ENCODE measurements around the gene TBC1D10A. TPM values are rescaled to one million over a fixed set of nuclear protein-coding genes. Genes with fewer than 3 reads are reported as not detected.

The TBC1D10A gene
- total RNA-seq, 2 experiments from 2014 or later, result 32.2 to 48.1 TPM

DNA sequence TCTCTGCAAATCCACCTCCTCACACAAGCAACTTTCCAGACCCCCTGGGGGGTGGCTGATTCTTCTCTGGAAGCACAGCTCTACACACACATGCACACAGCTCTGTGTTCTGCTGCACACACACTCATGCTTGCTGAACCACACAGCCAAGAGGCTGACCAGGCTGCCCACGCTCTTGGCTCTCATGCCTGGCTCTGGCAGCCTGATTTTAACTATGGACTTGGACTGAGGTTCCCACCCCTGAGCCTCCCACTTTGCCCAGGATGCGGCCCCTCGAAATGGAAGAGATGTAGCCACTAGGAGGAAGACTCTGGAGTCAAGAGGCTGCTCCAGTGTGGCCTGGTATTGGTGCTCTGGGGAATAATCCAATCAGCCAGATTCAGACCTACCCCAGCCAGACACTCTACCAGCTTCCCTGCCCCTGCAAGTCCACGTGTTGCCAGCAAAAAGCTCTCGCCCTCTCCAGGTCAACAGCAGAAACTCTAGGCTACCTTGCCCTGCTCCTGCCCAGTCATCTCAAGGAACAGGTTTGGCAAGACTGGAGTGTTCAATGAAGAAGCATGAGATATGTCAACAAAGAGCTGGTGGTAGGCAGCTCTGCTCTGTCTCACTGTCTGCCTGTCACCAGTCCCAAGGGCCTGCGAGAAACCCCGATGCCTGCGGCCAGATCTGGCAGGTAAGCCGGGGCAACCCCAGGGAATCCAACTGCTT, 28.6 kb downstream of the TBC1D10A start:
- no peaks in the 10 kb centered on the region for H3K27me3 Mint-ChIP-seq
- H3K36me3 Mint-ChIP-seq, result peaks cover 29% of the 10 kb centered on the region
- no peaks in the 10 kb centered on the region for H3K9me3 Mint-ChIP-seq (ENCODE audit: low read depth)
- H3K27ac Mint-ChIP-seq, result no peak overlapping the region
- DNase-seq (no peak), ATAC-seq (no peak)
- CTCF ChIA-PET, result interaction anchor here (0.9 to 15.0 kb wide), 3 partner anchors 9 to 92 kb away, joined by 3 to 167 read pairs (median 4); partner anchors contain the start of gene CASTOR1
- H3K4me3 Mint-ChIP-seq, result no peak overlapping the region
- H3K4me1 Mint-ChIP-seq, result peaks cover 37% of the 10 kb centered on the region

DNA sequence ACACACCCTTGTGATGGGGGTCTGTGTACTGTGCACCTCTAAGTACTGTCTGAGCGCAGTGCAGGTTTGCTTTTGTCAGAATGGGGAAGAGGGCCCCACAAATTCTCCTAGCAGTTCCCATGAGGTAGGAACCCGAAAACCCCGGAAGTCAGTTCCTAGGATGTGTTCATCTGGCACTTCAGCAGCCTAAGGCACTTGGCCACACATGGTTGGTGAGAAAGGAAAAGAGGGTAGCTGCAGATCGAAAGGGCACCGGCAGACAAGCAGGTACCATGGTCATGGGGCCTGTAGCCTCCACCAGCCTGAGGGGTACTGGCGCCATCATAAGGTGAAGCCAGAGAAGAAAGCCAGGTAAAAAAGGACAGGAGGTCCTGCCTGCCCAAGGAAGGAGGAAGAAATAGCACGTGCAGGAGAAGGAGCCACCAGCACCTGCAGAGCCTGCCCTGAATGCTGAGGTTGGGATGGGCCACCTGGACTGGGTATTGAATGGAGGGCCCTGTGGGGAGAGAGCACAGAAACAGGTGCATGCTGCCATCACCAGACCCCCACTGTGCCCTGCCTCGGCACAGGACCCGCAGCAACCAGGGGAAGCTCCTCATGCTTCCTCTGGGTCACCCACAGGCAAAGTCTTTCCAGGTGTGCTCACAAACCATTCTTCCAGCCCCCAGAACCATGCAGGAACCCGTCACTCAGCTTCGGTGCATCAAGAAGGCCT, 29.3 kb downstream of the TBC1D10A start:
- H3K27ac Mint-ChIP-seq, result peak overlapping the region; percentile 56
- no peaks in the 10 kb centered on the region for H3K27me3 Mint-ChIP-seq
- CTCF ChIA-PET, result interaction anchor here (1.5 to 15.0 kb wide), 2 partner anchors 9 to 42 kb away, joined by 3 to 167 read pairs; partner anchors contain the start of gene CASTOR1
- H3K36me3 Mint-ChIP-seq, result peaks cover 26% of the 10 kb centered on the region
- DNase-seq (no peak), ATAC-seq (no peak)
- H3K4me1 Mint-ChIP-seq, result peaks cover 30% of the 10 kb centered on the region
- no peaks in the 10 kb centered on the region for H3K9me3 Mint-ChIP-seq (ENCODE audit: low read depth)
- no peak overlapping the region for H3K4me3 Mint-ChIP-seq

DNA sequence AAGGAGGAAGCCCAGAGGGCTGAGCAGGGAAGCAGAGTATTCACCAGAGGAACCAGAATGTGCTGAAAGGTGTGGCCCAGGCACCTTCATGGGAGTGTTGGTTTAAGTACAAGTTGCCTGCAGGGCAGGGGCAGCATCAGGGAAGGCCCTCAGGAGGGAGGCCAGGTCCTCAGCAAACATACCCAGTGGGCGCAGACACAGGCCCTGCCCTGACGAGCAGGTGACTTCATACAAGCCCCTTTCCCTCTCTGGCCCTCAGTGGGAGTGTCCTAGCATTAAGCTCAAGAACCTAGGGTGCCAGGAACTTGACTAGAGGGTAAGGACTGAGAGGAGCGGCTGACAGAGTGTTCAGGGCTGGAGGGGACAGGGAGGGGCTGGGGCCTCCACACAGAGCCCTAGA, 29.9 kb downstream of the TBC1D10A start:
- Mint-ChIP-seq H3K36me3 (peaks cover 25% of the 10 kb centered on the region), H3K4me3 (no peak overlapping the region), H3K27me3 (no peaks in the 10 kb centered on the region), H3K9me3 (ENCODE audit: low read depth) (no peaks in the 10 kb centered on the region), H3K27ac (peak overlapping the region; percentile 56), H3K4me1 (peaks cover 24% of the 10 kb centered on the region)
- no peak for DNase-seq
- ATAC-seq, result no peak
- CTCF ChIA-PET, result interaction anchor here (1.5 to 15.0 kb wide), 2 partner anchors 8 to 41 kb away, joined by 3 to 167 read pairs; partner anchors contain the start of gene CASTOR1

DNA sequence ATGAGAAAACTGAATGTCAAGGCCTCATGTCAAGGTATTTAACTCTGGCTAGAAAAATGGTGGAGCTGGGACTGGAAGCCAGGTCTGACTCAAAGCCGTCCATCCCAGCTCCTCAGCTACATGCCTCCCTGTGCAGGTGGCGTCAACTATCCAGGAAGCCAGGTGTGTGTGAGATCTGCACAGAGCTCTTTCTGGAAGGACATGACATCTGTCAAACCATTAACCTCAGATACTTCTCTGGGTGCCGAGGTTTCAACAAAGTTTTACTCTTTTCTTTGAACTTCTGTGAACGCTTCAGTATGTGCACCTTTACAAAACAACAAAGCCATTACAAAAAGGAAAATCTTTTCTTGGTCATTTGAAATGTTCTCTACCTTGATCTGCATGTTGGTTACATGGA, 30.4 kb downstream of the TBC1D10A start:
- H3K4me3 Mint-ChIP-seq, result no peak overlapping the region
- peaks cover 21% of the 10 kb centered on the region for H3K36me3 Mint-ChIP-seq
- peaks cover 22% of the 10 kb centered on the region for H3K4me1 Mint-ChIP-seq
- DNase-seq (no peak), ATAC-seq (no peak)
- H3K27me3 Mint-ChIP-seq, result no peaks in the 10 kb centered on the region
- peak overlapping the region; percentile 56 for H3K27ac Mint-ChIP-seq
- H3K9me3 Mint-ChIP-seq (ENCODE audit: low read depth), result no peaks in the 10 kb centered on the region
- CTCF ChIA-PET, result interaction anchor here (1.0 to 15.0 kb wide), 4 partner anchors 8 to 92 kb away, joined by 3 to 167 read pairs (median 4); partner anchors contain the start of gene CASTOR1

DNA sequence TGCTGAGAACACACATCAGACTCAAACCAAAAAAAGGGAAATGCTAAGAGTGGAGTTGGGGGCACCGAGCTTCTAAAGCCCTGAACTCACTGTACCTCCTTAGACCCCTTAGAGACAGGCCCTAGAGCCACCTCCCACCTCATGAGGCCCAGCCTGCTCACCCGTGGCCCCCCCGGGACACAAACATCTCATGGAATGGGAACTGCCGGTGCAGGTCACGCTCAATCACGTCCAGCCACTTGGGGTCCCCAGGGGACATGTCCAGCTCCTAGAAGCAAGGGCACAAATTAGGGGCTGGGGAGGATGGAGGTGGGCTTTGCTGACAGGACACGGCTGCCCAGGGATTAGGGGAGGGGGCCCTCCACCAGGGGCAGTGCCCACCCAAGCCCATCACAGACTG, 31.2 kb downstream of the TBC1D10A start:
- Mint-ChIP-seq H3K9me3 (ENCODE audit: low read depth) (no peaks in the 10 kb centered on the region), H3K27ac (no peak overlapping the region), H3K4me1 (peaks cover 22% of the 10 kb centered on the region), H3K27me3 (no peaks in the 10 kb centered on the region), H3K36me3 (peaks cover 14% of the 10 kb centered on the region), H3K4me3 (no peak overlapping the region)
- DNase-seq (no peak), ATAC-seq (no peak)
- CTCF ChIA-PET, result interaction anchor here (1.0 to 1.4 kb wide), 3 partner anchors 11 to 92 kb away, joined by 3 to 4 read pairs (median 3); no protein-coding TSS in a partner anchor

DNA sequence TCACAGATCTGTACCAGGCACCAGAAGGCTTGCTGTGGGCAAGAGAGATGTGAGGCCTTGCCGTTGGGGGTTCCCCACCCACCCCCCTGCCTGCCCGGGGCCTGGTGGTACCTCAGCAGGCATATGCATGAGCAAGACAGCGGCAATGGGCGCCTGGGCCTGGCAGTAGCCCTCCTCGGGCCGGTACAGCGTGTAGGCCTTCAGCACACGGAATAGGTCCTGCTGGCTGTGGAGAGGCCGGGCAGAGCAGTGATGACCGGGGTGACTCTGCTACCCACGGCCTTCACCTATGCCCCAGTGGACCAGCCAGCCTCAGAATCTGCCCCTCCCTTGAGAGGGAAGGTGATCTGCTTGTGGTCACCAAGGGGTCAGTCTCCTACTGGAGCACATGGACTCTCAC, 31.9 kb downstream of the TBC1D10A start:
- Mint-ChIP-seq H3K27me3 (no peaks in the 10 kb centered on the region), H3K27ac (no peak overlapping the region), H3K36me3 (peaks cover 14% of the 10 kb centered on the region), H3K9me3 (ENCODE audit: low read depth) (no peaks in the 10 kb centered on the region), H3K4me1 (peaks cover 30% of the 10 kb centered on the region), H3K4me3 (no peak overlapping the region)
- no peak for DNase-seq
- CTCF ChIA-PET, result interaction anchor here (1.1 to 1.4 kb wide), 2 partner anchors 8 to 93 kb away, joined by 3 to 4 read pairs; no protein-coding TSS in a partner anchor
- no peak for ATAC-seq

DNA sequence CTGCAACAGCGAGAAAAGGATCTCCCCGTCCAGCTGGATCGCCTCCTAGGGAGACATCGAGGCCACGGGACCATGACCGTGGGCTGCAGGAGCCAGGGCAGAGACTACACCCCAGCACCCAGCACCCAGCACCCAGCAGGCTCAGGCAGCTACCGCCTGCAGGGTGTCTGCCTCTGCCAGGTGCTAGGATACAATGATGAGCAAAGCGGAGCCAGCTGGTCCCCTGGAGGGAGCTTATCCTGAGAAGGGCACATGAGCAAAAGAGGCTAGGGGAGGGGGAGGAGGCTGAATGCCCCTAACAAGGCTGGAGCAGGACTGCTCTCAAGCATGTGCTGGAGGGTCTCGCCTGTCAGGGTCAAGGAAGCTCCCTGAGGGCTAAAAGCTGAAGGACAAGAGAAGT, 32.7 kb downstream of the TBC1D10A start:
- no peaks in the 10 kb centered on the region for H3K9me3 Mint-ChIP-seq (ENCODE audit: low read depth)
- ATAC-seq (no peak), DNase-seq (no peak)
- no peak overlapping the region for H3K27ac Mint-ChIP-seq
- peaks cover 32% of the 10 kb centered on the region for H3K4me1 Mint-ChIP-seq
- no peaks in the 10 kb centered on the region for H3K27me3 Mint-ChIP-seq
- H3K36me3 Mint-ChIP-seq, result peaks cover 10% of the 10 kb centered on the region
- H3K4me3 Mint-ChIP-seq, result no peak overlapping the region
- CTCF ChIA-PET, result interaction anchor here (1.1 to 1.2 kb wide), 2 partner anchors 9 to 93 kb away, joined by 4 to 7 read pairs; partner anchors contain the start of gene RNF215

DNA sequence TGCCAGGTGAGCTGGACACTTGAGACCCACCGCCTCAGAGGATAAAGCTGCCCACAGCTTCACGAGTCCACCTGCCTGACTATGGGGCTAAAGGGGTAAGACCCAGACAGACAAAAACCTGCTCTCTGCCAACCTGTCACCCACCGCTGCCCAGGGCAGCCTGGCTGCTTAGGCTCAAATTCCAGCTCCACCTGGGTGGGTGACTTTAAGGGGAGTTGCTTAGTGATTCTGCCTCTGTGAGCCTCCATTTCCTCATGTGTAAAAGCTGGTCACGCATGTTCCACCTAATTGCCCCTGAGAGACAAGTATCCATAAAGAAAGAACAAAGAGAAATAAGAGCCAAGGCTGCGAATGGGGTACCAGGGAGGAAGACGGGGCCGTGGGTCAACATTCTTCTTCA, 33.7 kb downstream of the TBC1D10A start:
- no peaks in the 10 kb centered on the region for H3K9me3 Mint-ChIP-seq (ENCODE audit: low read depth)
- H3K4me3 Mint-ChIP-seq, result no peak overlapping the region
- no peak for DNase-seq
- H3K27me3 Mint-ChIP-seq, result no peaks in the 10 kb centered on the region
- peaks cover 38% of the 10 kb centered on the region for H3K4me1 Mint-ChIP-seq
- CTCF ChIA-PET, result no interaction called here
- no peak overlapping the region for H3K27ac Mint-ChIP-seq
- no peak for ATAC-seq
- H3K36me3 Mint-ChIP-seq, result peaks cover 7% of the 10 kb centered on the region

DNA sequence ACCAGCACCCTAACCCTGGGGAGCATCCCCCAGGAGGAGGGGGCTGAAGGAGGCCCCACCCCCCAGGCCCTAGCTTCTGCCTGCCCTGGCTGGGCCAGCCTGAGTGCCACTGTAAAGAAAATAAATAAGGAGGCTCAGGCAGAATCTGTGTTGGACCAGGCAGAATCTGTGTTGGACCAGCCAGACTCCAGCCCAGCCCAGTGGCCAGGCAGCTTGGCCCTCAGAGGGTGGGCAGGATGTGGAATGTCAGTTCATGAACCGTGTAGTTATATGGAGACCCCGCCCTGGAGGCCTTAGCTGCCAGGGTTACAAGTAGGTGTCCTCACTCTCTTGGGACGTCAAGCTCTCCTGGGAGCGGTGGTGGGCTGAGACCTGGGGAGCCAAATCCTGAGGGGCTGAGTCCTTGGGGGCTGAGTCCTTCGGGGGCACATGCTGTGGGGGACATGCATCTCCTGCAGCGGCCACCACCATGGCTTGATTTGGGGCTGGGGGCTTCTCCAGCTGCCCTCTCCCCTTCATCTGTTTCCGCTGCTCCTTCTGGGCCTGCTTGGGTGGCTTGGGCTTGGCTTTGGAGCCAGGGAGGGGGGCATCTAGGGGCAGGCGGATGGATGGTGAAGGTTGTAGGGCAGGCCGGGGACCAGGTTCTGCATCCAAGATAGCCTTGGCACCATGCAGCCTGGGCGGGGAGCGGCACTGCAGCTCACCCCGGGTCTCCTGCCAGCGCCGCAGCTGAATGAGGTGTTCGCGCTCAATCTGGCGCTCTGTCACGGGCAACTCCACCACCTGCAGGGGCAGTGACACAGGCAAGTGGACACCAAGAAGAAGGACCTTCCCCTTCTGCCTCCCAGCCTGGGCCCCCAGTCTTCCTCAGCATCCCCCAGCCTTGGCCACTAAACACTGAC, 34.4 kb downstream of the TBC1D10A start:
- CTCF ChIA-PET, result interaction anchor here (7.8 to 11.4 kb wide), 2 partner anchors 11 to 97 kb away, joined by 167 to 508 read pairs; partner anchors contain the start of genes RNF215 and SEC14L2
- ATAC-seq (no peak), DNase-seq (no peak)
- Mint-ChIP-seq H3K27ac (no peak overlapping the region), H3K4me1 (peaks cover 41% of the 10 kb centered on the region), H3K36me3 (peaks cover 5% of the 10 kb centered on the region), H3K9me3 (ENCODE audit: low read depth) (no peaks in the 10 kb centered on the region), H3K27me3 (no peaks in the 10 kb centered on the region), H3K4me3 (no peak overlapping the region)

DNA sequence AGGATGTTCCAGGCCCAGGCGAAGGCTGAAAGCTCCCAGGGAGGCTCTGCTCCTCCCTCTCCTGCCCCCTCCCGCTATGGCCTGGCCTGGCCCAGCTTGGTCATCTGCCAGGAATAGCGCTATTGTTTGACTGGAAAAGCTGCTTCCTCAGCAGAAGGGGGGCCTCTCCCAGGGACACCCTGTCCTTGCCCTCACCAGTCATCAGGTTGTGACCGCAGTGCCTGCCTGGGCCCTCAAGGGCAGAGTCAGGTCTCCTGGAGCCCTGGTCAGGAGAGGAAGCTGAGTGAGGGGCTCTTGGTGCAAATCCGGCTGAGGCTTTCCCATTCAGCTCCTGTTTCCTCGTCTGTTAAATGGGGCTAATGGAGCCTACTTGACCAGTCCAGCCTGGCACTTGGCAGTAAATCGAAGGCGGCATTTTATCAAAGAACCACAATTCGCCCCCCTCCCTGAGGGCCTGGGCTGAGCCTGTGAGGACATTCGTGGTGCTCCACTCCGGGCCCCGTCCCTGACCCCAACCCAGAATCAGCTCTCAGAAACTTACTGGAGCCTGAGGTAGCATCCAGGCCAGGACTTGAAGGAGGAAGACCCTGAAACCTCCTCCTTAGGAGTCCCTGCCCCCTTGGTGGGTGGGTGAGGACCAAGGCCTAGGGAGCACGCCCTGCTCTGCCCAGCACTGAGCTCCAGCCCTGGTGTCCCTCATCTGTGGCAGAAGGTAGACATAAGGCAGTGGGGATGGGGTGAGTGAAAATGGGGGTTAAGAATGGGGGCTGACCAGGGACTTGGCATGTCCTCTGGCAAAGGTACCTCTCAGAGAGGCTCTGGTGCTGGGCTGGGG, 35.5 kb downstream of the TBC1D10A start:
- Mint-ChIP-seq H3K9me3 (ENCODE audit: low read depth) (no peaks in the 10 kb centered on the region), H3K4me1 (peaks cover 42% of the 10 kb centered on the region), H3K27ac (peak overlapping the region; percentile 83), H3K36me3 (peaks cover 2% of the 10 kb centered on the region), H3K4me3 (no peak overlapping the region), H3K27me3 (no peaks in the 10 kb centered on the region)
- CTCF ChIA-PET, result interaction anchor here (1.1 to 11.4 kb wide), 7 partner anchors 12 to 183 kb away, joined by 4 to 508 read pairs (median 64); partner anchors contain the start of genes MTFP1, RNF215, SEC14L2 and TBC1D10A
- ATAC-seq (no peak), DNase-seq (no peak)

DNA sequence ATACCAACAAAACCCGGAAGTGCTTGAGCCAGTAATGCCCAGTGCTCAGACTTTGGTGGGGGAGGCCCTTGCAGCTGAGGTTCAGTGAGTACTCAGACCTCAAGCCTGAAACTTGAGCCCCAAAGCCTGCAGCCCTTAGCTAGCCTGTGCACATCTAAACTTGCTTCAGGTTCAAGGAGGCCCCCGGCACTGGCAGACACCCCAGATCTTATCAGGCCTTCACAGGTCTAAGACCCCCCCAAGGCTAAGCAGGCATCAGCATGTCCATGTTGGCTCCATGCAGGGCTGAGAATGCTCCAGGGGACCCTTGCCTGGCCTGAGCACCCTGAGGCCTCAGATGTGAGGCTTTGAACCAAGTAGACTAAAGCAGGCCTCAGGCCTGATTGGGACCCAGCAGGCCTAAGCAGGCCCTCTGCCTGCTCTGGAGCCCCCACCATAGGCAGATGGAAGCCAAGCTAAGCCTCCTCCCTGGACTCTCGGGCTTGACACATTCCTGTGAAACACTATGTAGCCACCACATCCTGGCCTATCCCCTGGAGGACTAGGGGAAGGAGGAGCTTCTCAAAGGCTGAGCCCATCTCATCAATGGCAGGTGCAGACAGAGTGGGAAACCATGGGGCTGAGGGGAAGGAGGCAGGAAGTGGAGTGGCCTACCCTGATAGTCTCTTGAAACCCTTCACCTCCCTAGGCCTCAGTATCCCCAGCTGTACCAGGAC, 36.2 kb downstream of the TBC1D10A start:
- H3K9me3 Mint-ChIP-seq (ENCODE audit: low read depth), result no peaks in the 10 kb centered on the region
- peak overlapping the region; percentile 74 for H3K4me3 Mint-ChIP-seq
- H3K27me3 Mint-ChIP-seq, result no peaks in the 10 kb centered on the region
- peaks cover 2% of the 10 kb centered on the region for H3K36me3 Mint-ChIP-seq
- peak overlapping the region; percentile 83 for H3K27ac Mint-ChIP-seq
- CTCF ChIA-PET, result interaction anchor here (1.1 to 11.4 kb wide), 9 partner anchors 12 to 182 kb away, joined by 4 to 508 read pairs (median 58); partner anchors contain the start of genes CCDC157, MTFP1, RNF215 and SEC14L2
- no peak for ATAC-seq
- H3K4me1 Mint-ChIP-seq, result peaks cover 42% of the 10 kb centered on the region
- DNase-seq, result no peak

All from activated CD8-positive, alpha-beta memory T cell treated with anti-CD3 and anti-CD28 coated beads, Interleukin-2, amount 10 ng/mL, durations not matched to agents 7 days and 5 days (primary cell).